ENCODE results near the gene URAD.

- TF ChIP-seq CTCF (IDR thresholded peaks at IDR 0.05; ENCODE audit: borderline replicate concordance, extremely low read depth, low read length, poor library complexity, severe bottlenecking) (no peak), EZH2 (IDR thresholded peaks at IDR 0.05; ENCODE audit: borderline replicate concordance, low read depth, low read length, severe bottlenecking) (no peak)
Observed at GRCh38 chr13:27967736-27968315, 20.7 kb downstream of the URAD start.

Data from DND-41 (cell line).